Right lung (tissue), 5 donors: Measurements from ENCODE around the gene NUDT13. TPM values are rescaled to one million over a fixed set of nuclear protein-coding genes. Genes with fewer than 3 reads are reported as not detected.
"Not testable (repeated sequence)": the region's sequence is repeated elsewhere in the genome, so short reads cannot be mapped to it uniquely, and the experiment has no call there.

Source experiments
- DNase-seq, 2 donors: peaks; one replicate each; pipeline ENCODE4 v3.0.0-alpha.2; 2013
- polyA plus RNA-seq, 5 donors: library from polyadenylated mRNA; unstranded; fragments of 120-200 nt; gene quantifications; one replicate each; pipeline versions ENCODE4 v1.2.1 to v1.2.3, GENCODE V29; 2013; ENCODE audit warnings: inconsistent platforms in 1 of 5, low replicate concordance in 1 of 5; ENCODE audit not compliant: insufficient read length in 5 of 5, insufficient read depth in 1 of 5

NUDT13 gene
- polyA plus RNA-seq, 5 donors = 5.2 to 8.7 (median 6.9) TPM

GRCh38 chr10:73097305-73097670, 13.0 kb upstream of the NUDT13 start:
- no peak for DNase-seq

- DNase-seq = no peak
Observed at GRCh38 chr10:73099141-73099540, 11.1 kb upstream of the NUDT13 start.

- no peak for DNase-seq
Observed at GRCh38 chr10:73106301-73106700, 4.0 kb upstream of the NUDT13 start.

GRCh38 chr10:73109248-73109652, 1.0 kb upstream of the NUDT13 start:
- DNase-seq = not testable (repeated sequence)

- not testable (repeated sequence) for DNase-seq
Observed at GRCh38 chr10:73112032-73112431, 1.8 kb downstream of the NUDT13 start.

- DNase-seq = no peak
Observed at GRCh38 chr10:73113551-73113950, 3.3 kb downstream of the NUDT13 start.

GRCh38 chr10:73116017-73116416, 5.8 kb downstream of the NUDT13 start:
- DNase-seq = no peak

- no peak for DNase-seq
Observed at GRCh38 chr10:73117976-73118743, 7.9 kb downstream of the NUDT13 start.

- no peak for DNase-seq
Observed at GRCh38 chr10:73119457-73119856, 9.2 kb downstream of the NUDT13 start.

GRCh38 chr10:73119952-73120351, 9.7 kb downstream of the NUDT13 start:
- DNase-seq = no peak

GRCh38 chr10:73126343-73126742, 16.1 kb downstream of the NUDT13 start:
- no peak for DNase-seq

- no peak for DNase-seq
Observed at GRCh38 chr10:73131301-73131700, 21.0 kb downstream of the NUDT13 start.

GRCh38 chr10:73131913-73132686, 21.8 kb downstream of the NUDT13 start:
- DNase-seq = no peak

GRCh38 chr10:73134727-73135126, 24.5 kb downstream of the NUDT13 start:
- no peak for DNase-seq

- no peak for DNase-seq
Observed at GRCh38 chr10:73136627-73137026, 26.4 kb downstream of the NUDT13 start.

GRCh38 chr10:73139251-73139650, 29.0 kb downstream of the NUDT13 start:
- no peak for DNase-seq

GRCh38 chr10:73141603-73142002, 31.3 kb downstream of the NUDT13 start:
- DNase-seq = no peak

GRCh38 chr10:73150633-73151413, 40.6 kb downstream of the NUDT13 start:
- DNase-seq = not testable (repeated sequence)

GRCh38 chr10:73152009-73152408, 41.8 kb downstream of the NUDT13 start:
- DNase-seq = no peak

- no peak for DNase-seq
Observed at GRCh38 chr10:73156054-73156453, 45.8 kb downstream of the NUDT13 start.

GRCh38 chr10:73159038-73159648, 48.9 kb downstream of the NUDT13 start:
- DNase-seq = peak; percentile 29 to 36

GRCh38 chr10:73161079-73161478, 50.8 kb downstream of the NUDT13 start:
- DNase-seq = no peak
